HEK293 (cell line): ENCODE data around the gene PRDM11.
"Not testable (repeated sequence)": the region's sequence is repeated elsewhere in the genome, so short reads cannot be mapped to it uniquely, and the experiment has no call there.

Experiments used
- CTCF ChIA-PET: fragments of 350-600 bp; formaldehyde crosslinking; extraction: SDS; loops from one replicate; lab custom pipeline; 2021; ENCODE audit warnings: antibody characterized with exemption; lab: Yijun Ruan, JAX
- POLR2A ChIA-PET: fragments of 300-600 bp; formaldehyde crosslinking; extraction: SDS; loops from one replicate; lab custom pipeline; 2020; ENCODE audit warnings: antibody characterized with exemption, inconsistent platforms; lab: Yijun Ruan, JAX
- H3K27ac ChIP-seq: fragments of 200-500 bp; sonication (Bioruptor generic); 2 replicates; pipeline ENCODE4 v1.5.1; 2014; ENCODE audit warnings: low read depth, low read length, control low read depth, inconsistent platforms; ENCODE audit errors: extremely low read depth
- H3K36me3 ChIP-seq, 2 experiments: fragments of 200-500 bp in 1 of 2; sonication (Bioruptor generic) in 1 of 2; 1 replicate in 1 of 2; 2 replicates in 1 of 2; pipeline ENCODE4 v1.5.1; 2014 to 2017; ENCODE audit warnings: inconsistent platforms in 2 of 2, low read length in 2 of 2; ENCODE audit not compliant: control insufficient read depth in 2 of 2, insufficient read depth in 1 of 2
- H3K4me1 ChIP-seq: fragments of 200-500 bp; sonication (Bioruptor generic); 2 replicates; pipeline ENCODE4 v1.5.1; 2014; ENCODE audit warnings: mild to moderate bottlenecking, low read length, inconsistent platforms; ENCODE audit not compliant: control insufficient read depth, insufficient read depth
- H3K4me3 ChIP-seq: 2 replicates; pipeline ENCODE4 v1.5.1; 2011; ENCODE audit warnings: low read depth, mild to moderate bottlenecking, control low read depth, low read length, moderate library complexity
- H3K9me3 ChIP-seq: fragments of 200-500 bp; sonication (Bioruptor generic); 2 replicates; pipeline ENCODE4 v1.5.1; 2014; ENCODE audit warnings: low read depth, low read length, inconsistent platforms; ENCODE audit not compliant: control insufficient read depth, insufficient read depth
- HOXD13 ChIP-seq: sonication (generic); formaldehyde crosslinking; IDR thresholded peaks from 2 replicates; pipeline ENCODE4 v1.8.0; 2022; ENCODE audit warnings: missing genetic modification reagents, borderline replicate concordance
- KLF7 ChIP-seq: fragments of 450-650 bp; formaldehyde crosslinking; IDR thresholded peaks from 2 replicates; pipeline ENCODE4 v1.5.1; 2016; ENCODE audit warnings: missing biosample characterization, missing genetic modification characterization, borderline replicate concordance
- PRDM10 ChIP-seq: fragments of 450-650 bp; formaldehyde crosslinking; IDR thresholded peaks from 2 replicates; pipeline ENCODE4 v1.5.1; 2016; ENCODE audit warnings: missing biosample characterization, missing genetic modification characterization
- SALL2 ChIP-seq: fragments of 450-650 bp; formaldehyde crosslinking; IDR thresholded peaks from 2 replicates; pipeline ENCODE4 v1.5.0; 2017; ENCODE audit warnings: missing biosample characterization, mild to moderate bottlenecking, missing genetic modification characterization, borderline replicate concordance
- WT1 ChIP-seq: fragments of 450-650 bp; formaldehyde crosslinking; IDR thresholded peaks from 2 replicates; pipeline ENCODE4 v1.5.1; 2016; ENCODE audit warnings: missing biosample characterization, missing genetic modification characterization
- ZBTB49 ChIP-seq: fragments of 450-650 bp; formaldehyde crosslinking; IDR thresholded peaks from 2 replicates; pipeline ENCODE4 v1.5.1; 2016; ENCODE audit warnings: missing biosample characterization, missing genetic modification characterization, low read depth
- ZEB2 ChIP-seq: fragments of 450-650 bp; formaldehyde crosslinking; IDR thresholded peaks from 2 replicates; pipeline ENCODE4 v1.5.1; 2016; ENCODE audit warnings: missing biosample characterization, missing genetic modification characterization
- ZNF121 ChIP-seq: fragments of 450-650 bp; formaldehyde crosslinking; IDR thresholded peaks from 2 replicates; pipeline ENCODE4 v1.5.1; 2016; ENCODE audit warnings: missing biosample characterization, missing genetic modification characterization
- ZNF146 ChIP-seq: fragments of 450-650 bp; formaldehyde crosslinking; IDR thresholded peaks from 2 replicates; pipeline ENCODE4 v1.5.1; 2016; ENCODE audit warnings: missing biosample characterization, missing genetic modification characterization
- ZNF266 ChIP-seq: fragments of 450-650 bp; formaldehyde crosslinking; IDR thresholded peaks from 2 replicates; pipeline ENCODE4 v1.5.1; 2016; ENCODE audit warnings: missing biosample characterization, missing genetic modification characterization, low read depth
- ZNF280C ChIP-seq: fragments of 450-650 bp; formaldehyde crosslinking; IDR thresholded peaks from 2 replicates; pipeline ENCODE4 v1.5.1; 2016; ENCODE audit warnings: missing biosample characterization, missing genetic modification characterization
- ZNF621 ChIP-seq: fragments of 450-650 bp; formaldehyde crosslinking; IDR thresholded peaks from 2 replicates; pipeline ENCODE4 v1.5.1; 2017; ENCODE audit warnings: missing biosample characterization, missing genetic modification characterization
- ZNF639 ChIP-seq: fragments of 450-650 bp; formaldehyde crosslinking; IDR thresholded peaks from 2 replicates; pipeline ENCODE4 v1.5.1; 2016; ENCODE audit warnings: missing biosample characterization, missing genetic modification characterization
- ZNF645 ChIP-seq: fragments of 450-650 bp; formaldehyde crosslinking; IDR thresholded peaks from 2 replicates; pipeline ENCODE4; 2016; ENCODE audit warnings: missing biosample characterization, missing genetic modification characterization
- ZNF692 ChIP-seq: fragments of 450-650 bp; formaldehyde crosslinking; IDR thresholded peaks from 2 replicates; pipeline ENCODE4 v1.5.1; 2016; ENCODE audit warnings: missing biosample characterization, missing genetic modification characterization
- ZNF704 ChIP-seq: fragments of 450-650 bp; formaldehyde crosslinking; IDR thresholded peaks from 2 replicates; pipeline ENCODE4 v1.5.1; 2016; ENCODE audit warnings: missing biosample characterization, missing genetic modification characterization
- ZNF747 ChIP-seq: fragments of 450-650 bp; formaldehyde crosslinking; IDR thresholded peaks from 2 replicates; pipeline ENCODE4 v1.5.1; 2016; ENCODE audit warnings: missing biosample characterization, missing genetic modification characterization
- ZSCAN18 ChIP-seq: fragments of 450-650 bp; formaldehyde crosslinking; IDR thresholded peaks from 2 replicates; pipeline ENCODE4 v1.5.1; 2016; ENCODE audit warnings: missing biosample characterization, missing genetic modification characterization

The PRDM11 gene

GRCh38 chr11:45113807-45114206 is 32.6 kb upstream of the PRDM11 start (continued):
- TF ChIP-seq ZNF266 (tag by site-specific recombination): no peak
- TF ChIP-seq SALL2 (tag by site-specific recombination): no peak
- TF ChIP-seq ZNF621 (tag by site-specific recombination): no peak
- TF ChIP-seq ZNF639: no peak
- no peak for TF ChIP-seq ZEB2 (tag by site-specific recombination)
- no peak for TF ChIP-seq ZNF645 (tag by site-specific recombination)
- TF ChIP-seq ZNF146 (tag by site-specific recombination): no peak
- TF ChIP-seq ZBTB49 (tag by site-specific recombination): no peak
- TF ChIP-seq, all 188 proteins: peak for 0

GRCh38 chr11:45127836-45128235 is 18.6 kb upstream of the PRDM11 start:
- CTCF ChIA-PET, POLR2A ChIA-PET, H3K9me3 ChIP-seq, H3K27ac ChIP-seq, H3K4me1 ChIP-seq, H3K36me3 ChIP-seq, H3K4me3 ChIP-seq: not testable (repeated sequence)

- Histone ChIP-seq H3K27ac (no peak overlapping the region), H3K36me3 (no peaks in the 10 kb centered on the region), H3K4me3 (no peak overlapping the region), H3K9me3 (no peaks in the 10 kb centered on the region), H3K4me1 (no peaks in the 10 kb centered on the region)
- CTCF ChIA-PET: interaction anchor here (0.8 to 1.2 kb wide), 3 partner anchors 23 to 638 kb away, joined by 3 read pairs; no protein-coding TSS in a partner anchor
- POLR2A ChIA-PET: no interaction called here
- no peak for TF ChIP-seq ZNF280C (tag by site-specific recombination)
- TF ChIP-seq PRDM10 (tag by site-specific recombination): no peak
- TF ChIP-seq ZNF692 (tag by site-specific recombination): no peak
- no peak for TF ChIP-seq KLF7 (tag by site-specific recombination)
- TF ChIP-seq HOXD13: no peak
- no peak for TF ChIP-seq ZNF121 (tag by site-specific recombination)
- TF ChIP-seq WT1 (tag by site-specific recombination): no peak
- no peak for TF ChIP-seq ZNF704
- no peak for TF ChIP-seq ZSCAN18 (tag by site-specific recombination)
- no peak for TF ChIP-seq ZNF747 (tag by site-specific recombination)
Measured at GRCh38 chr11:45133878-45134277, 12.6 kb upstream of the PRDM11 start.
